ENCODE results near the gene MRPL20. TPM values are rescaled to one million over a fixed set of nuclear protein-coding genes. Genes with fewer than 3 reads are reported as not detected.
"Not testable (repeated sequence)": the region's sequence is repeated elsewhere in the genome, so short reads cannot be mapped to it uniquely, and the experiment has no call there.

The MRPL20 gene
- total and polyA plus RNA-seq, 9 of the 15 experiments (the other 6 are each of a cell fraction or from before 2014, with no cell fraction given) = 180 to 671 (median 229) TPM

DNA sequence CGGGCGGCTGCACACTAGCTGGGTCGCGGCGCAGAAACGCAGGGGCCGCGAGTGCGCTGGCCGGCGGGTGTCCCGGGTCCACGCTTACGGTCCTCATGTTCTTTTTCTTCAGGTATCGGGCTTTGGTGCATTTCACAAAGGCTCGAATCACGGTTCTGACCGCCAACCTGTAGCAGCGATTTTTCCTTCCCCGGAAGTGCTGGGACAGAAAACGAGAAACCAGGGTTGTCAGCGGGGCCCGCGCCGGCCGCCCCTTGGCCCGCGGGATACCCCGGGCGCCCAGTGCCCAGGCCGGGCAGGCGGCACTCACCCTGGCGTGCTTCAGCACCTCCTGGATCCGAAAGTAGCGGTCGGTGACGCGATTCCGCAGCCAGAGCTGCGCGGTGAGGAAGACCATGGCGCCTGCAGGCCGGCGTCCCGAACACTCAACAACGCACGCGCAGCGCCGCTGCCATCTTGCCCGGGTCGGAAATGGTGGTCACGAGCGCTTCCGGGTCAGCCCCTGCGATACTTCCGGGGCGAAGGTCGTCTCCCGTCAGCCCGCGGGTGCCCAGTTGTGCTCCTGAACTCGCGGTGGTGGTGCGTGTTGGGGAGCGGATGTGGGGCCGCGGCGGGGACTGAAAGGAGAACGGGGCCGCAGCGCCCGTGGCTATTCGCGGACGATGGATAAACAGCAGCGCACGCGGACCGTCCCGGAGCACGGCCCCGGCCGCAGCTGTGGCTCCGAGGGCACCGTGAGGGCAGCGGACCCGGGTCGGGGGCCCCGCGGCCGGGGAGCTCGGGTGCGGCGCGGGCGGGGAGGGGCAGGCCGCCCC is at the start of gene MRPL20 (continued):
- TF ChIP-seq, protein P1, sequence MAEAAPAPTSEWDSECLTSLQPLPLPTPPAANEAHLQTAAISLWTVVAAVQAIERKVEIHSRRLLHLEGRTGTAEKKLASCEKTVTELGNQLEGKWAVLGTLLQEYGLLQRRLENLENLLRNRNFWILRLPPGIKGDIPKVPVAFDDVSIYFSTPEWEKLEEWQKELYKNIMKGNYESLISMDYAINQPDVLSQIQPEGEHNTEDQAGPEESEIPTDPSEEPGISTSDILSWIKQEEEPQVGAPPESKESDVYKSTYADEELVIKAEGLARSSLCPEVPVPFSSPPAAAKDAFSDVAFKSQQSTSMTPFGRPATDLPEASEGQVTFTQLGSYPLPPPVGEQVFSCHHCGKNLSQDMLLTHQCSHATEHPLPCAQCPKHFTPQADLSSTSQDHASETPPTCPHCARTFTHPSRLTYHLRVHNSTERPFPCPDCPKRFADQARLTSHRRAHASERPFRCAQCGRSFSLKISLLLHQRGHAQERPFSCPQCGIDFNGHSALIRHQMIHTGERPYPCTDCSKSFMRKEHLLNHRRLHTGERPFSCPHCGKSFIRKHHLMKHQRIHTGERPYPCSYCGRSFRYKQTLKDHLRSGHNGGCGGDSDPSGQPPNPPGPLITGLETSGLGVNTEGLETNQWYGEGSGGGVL (CRISPR knock-in tag; IDR thresholded peaks at IDR 0.05) = no peak
- TF ChIP-seq POLR2B (IDR thresholded peaks at IDR 0.05; ENCODE audit: low read depth, partially characterized antibody) (peak; percentile 94), SREBF2 (CRISPR knock-in tag; IDR thresholded peaks at IDR 0.05) (no peak)

DNA sequence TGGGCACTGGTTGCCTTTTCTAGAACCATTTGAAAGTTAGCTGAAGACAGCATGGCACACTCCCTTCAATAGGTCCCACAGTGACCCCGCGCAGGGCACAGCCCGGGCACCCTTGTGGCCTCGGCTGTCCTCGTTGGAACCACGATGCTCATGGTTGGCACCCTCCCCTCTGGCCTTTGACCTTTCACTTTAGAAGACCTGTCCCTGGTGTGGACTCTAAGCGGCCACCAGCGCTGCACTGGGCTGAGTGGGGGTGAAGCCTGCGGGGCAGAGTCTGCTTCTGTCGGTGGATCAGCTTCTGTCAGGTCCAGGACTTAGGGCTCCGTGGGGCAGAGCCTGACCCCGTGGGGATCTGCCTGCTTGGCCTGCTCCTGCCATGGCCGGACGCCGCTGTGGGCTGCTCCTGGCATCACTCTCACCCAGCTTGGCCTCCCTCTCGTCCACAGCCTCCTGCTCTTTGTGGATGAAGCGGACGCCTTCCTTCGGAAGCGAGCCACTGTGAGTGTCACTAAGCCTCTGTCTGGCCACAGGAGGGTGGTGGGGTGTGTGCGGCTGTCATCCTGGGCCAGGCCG is 49.7 kb upstream of the MRPL20 start:
- 57% methylated on average over 16 of the region's 22 CpGs for WGBS (ENCODE audit: insufficient coverage, low coverage, missing lambda C conversion rate)
- H3K79me2 ChIP-seq (ENCODE audit: control insufficient read depth, insufficient read depth, low read length); intact Hi-C loops (cut with micrococcal nuclease); ATAC-seq; H3K4me3 ChIP-seq; H2AFZ ChIP-seq (ENCODE audit: low read depth, low read length); H3K36me3 ChIP-seq (ENCODE audit: control insufficient read depth, insufficient read depth, low read length); in situ Hi-C loops (cut with MboI); FAIRE-seq; POLR2A ChIA-PET; H3K27me3 ChIP-seq (ENCODE audit: control insufficient read depth in 2 of 2, insufficient read depth in 2 of 2, low read length in 2 of 2); H3K9ac ChIP-seq (ENCODE audit: insufficient read depth in 1 of 2, low read depth in 2 of 2, low read length in 2 of 2); BruUV-seq (replicated peaks); H3K4me2 ChIP-seq (ENCODE audit: insufficient read depth, low read length); H3K27ac ChIP-seq (ENCODE audit: extremely low read depth, low read depth, low read length); DNase-seq (ENCODE audit: extremely low read depth in 1 of 4, low spot score in 3 of 4); H3K9me3 ChIP-seq (replicated peaks; ENCODE audit: control insufficient read depth, insufficient read depth, low read depth, low read length); H4K20me1 ChIP-seq (replicated peaks; ENCODE audit: control insufficient read depth, insufficient read depth, low read length); H3K9me1 ChIP-seq (ENCODE audit: control insufficient read depth, insufficient read depth, low read length); CTCF ChIA-PET (ENCODE audit: low intra/inter-chr PET ratio): not testable (repeated sequence)
- peaks cover 0 to 47% of the 10 kb centered on the region in 2 experiments; a peak in 3 of 5 replicates for H3K4me1 ChIP-seq (replicated peaks in 1 of 2; ENCODE audit: control insufficient read depth in 2 of 2, insufficient read depth in 2 of 2, low read length in 2 of 2)

DNA sequence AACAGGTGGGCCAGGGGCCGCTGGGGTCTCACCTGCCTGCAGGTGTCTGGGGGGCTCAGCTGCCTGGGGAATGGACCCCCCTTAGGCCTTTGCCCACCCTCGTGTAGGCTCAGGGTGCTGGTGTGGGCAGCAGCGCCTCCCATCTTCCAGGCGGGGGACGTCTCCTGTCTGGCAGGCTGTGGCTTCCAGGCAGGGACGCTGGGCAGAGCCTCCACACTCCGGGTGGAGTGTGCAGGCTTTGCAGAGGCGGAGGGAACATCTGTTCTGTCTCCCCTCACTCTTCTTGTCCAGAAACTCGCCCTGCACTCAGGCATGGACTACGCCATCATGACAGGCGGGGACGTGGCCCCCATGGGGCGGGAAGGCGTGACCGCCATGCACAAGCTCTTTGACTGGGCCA is 48.8 kb upstream of the MRPL20 start:
- FAIRE-seq; H2AFZ ChIP-seq (ENCODE audit: low read depth, low read length); in situ Hi-C loops (cut with MboI); H3K36me3 ChIP-seq (ENCODE audit: control insufficient read depth, insufficient read depth, low read length); CTCF ChIA-PET (ENCODE audit: low intra/inter-chr PET ratio); H3K9ac ChIP-seq (ENCODE audit: insufficient read depth in 1 of 2, low read depth in 2 of 2, low read length in 2 of 2); DNase-seq (ENCODE audit: extremely low read depth in 1 of 4, low spot score in 3 of 4); H4K20me1 ChIP-seq (replicated peaks; ENCODE audit: control insufficient read depth, insufficient read depth, low read length); intact Hi-C loops (cut with micrococcal nuclease); H3K9me3 ChIP-seq (replicated peaks; ENCODE audit: control insufficient read depth, insufficient read depth, low read depth, low read length); H3K27ac ChIP-seq (ENCODE audit: extremely low read depth, low read depth, low read length); H3K4me3 ChIP-seq; H3K79me2 ChIP-seq (ENCODE audit: control insufficient read depth, insufficient read depth, low read length); BruUV-seq (replicated peaks); H3K27me3 ChIP-seq (ENCODE audit: control insufficient read depth in 2 of 2, insufficient read depth in 2 of 2, low read length in 2 of 2); H3K9me1 ChIP-seq (ENCODE audit: control insufficient read depth, insufficient read depth, low read length); H3K4me2 ChIP-seq (ENCODE audit: insufficient read depth, low read length): not testable (repeated sequence)
- WGBS (ENCODE audit: insufficient coverage, low coverage, missing lambda C conversion rate) = no CpG with 5 or more reads among the region's 15 CpGs
- ATAC-seq = peak; percentile 21; the same call in 1 of the 3 replicates
- POLR2A ChIA-PET = interaction anchor here (0.6 kb wide), 1 partner anchor 384 kb away, joined by 3 read pairs; no protein-coding TSS in a partner anchor
- H3K4me1 ChIP-seq (replicated peaks in 1 of 2; ENCODE audit: control insufficient read depth in 2 of 2, insufficient read depth in 2 of 2, low read length in 2 of 2) = peaks cover 0 to 43% of the 10 kb centered on the region in 2 experiments; a peak in 3 of 5 replicates
